GM12878 (cell line): Measurements from ENCODE around the gene XRCC6. TPM values are rescaled to one million over a fixed set of nuclear protein-coding genes. Genes with fewer than 3 reads are reported as not detected.

Experiments
- BACH1 ChIP-seq: fragments of 450-650 bp; IDR thresholded peaks from 2 replicates; pipeline ENCODE4 v1.6.1; 2017; ENCODE audit warnings: mild to moderate bottlenecking, borderline replicate concordance
- BHLHE40 ChIP-seq, 2 experiments: fragments of 450-650 bp in 1 of 2; IDR thresholded peaks; 2 replicates each; pipeline ENCODE4 v1.6.1; 2011 to 2017; ENCODE audit warnings: low read depth in 2 of 2, borderline replicate concordance in 1 of 2, improper control_type of control experiment in 1 of 2, low read length in 1 of 2, mild to moderate bottlenecking in 1 of 2
- BMI1 ChIP-seq: fragments of 450-650 bp; IDR thresholded peaks from 2 replicates; pipeline ENCODE4 v1.6.1; 2016; ENCODE audit warnings: mild to moderate bottlenecking, moderate library complexity, borderline replicate concordance
- CBFB ChIP-seq: IDR thresholded peaks from 2 replicates; pipeline ENCODE4 v1.6.1; 2016; ENCODE audit warnings: antibody characterized with exemption, low read depth
- CBX5 ChIP-seq: sonication (generic); IDR thresholded peaks from 2 replicates; pipeline ENCODE4 v1.6.1; 2016; ENCODE audit warnings: low read depth, moderate library complexity, mild to moderate bottlenecking, inconsistent platforms
- CHD2 ChIP-seq: IDR thresholded peaks from 2 replicates; pipeline ENCODE4 v1.6.1; 2011; ENCODE audit warnings: low read depth, low read length, improper control_type of control experiment, borderline replicate concordance
- CREM ChIP-seq: IDR thresholded peaks from 2 replicates; pipeline ENCODE4 v1.6.1; 2014; ENCODE audit warnings: antibody characterized with exemption, low read depth
- EGR1 ChIP-seq, 2 experiments: IDR thresholded peaks; 1 replicate in 1 of 2; 2 replicates in 1 of 2; pipeline ENCODE4 v1.6.1; 2011 to 2012; ENCODE audit warnings: low read depth in 2 of 2, low read length in 2 of 2, borderline replicate concordance in 1 of 2, mild to moderate bottlenecking in 1 of 2, moderate library complexity in 1 of 2
- ESRRA ChIP-seq: IDR thresholded peaks from 2 replicates; pipeline ENCODE4 v1.6.1; 2012; ENCODE audit warnings: mild to moderate bottlenecking, low read length, improper control_type of control experiment
- HSF1 ChIP-seq: fragments of 150-350 bp; IDR thresholded peaks from 2 replicates; pipeline ENCODE4 v1.6.1; 2014; ENCODE audit warnings: mild to moderate bottlenecking, low read depth, low read length
- IKZF2 ChIP-seq, 2 experiments: fragments of 450-650 bp; IDR thresholded peaks; 2 replicates each; pipeline ENCODE4 v1.6.1; 2017; ENCODE audit warnings: mild to moderate bottlenecking in 2 of 2, moderate library complexity in 2 of 2
- KAT2A ChIP-seq: conservative IDR thresholded peaks from 2 replicates; pipeline ENCODE4 v1.6.1; 2011; ENCODE audit warnings: low read depth, low read length; ENCODE audit not compliant: control insufficient read depth
- KDM1A ChIP-seq: fragments of 200-600 bp; sonication (generic); IDR thresholded peaks from 2 replicates; pipeline ENCODE4 v1.6.1; 2016; ENCODE audit warnings: borderline replicate concordance
- MYB ChIP-seq: fragments of 150-350 bp; IDR thresholded peaks from 2 replicates; pipeline ENCODE4 v1.6.1; 2014; ENCODE audit warnings: mild to moderate bottlenecking, low read depth, low read length, borderline replicate concordance
- NRF1 ChIP-seq: conservative IDR thresholded peaks from 2 replicates; pipeline ENCODE4 v1.6.1; 2011; ENCODE audit warnings: mild to moderate bottlenecking, low read depth, low read length, improper control_type of control experiment
- POLR2A ChIP-seq: IDR thresholded peaks from 2 replicates; pipeline ENCODE4 v1.6.1; 2011; ENCODE audit warnings: low read depth, mild to moderate bottlenecking, low read length
- RBBP5 ChIP-seq: fragments of 200-600 bp; sonication (generic); conservative IDR thresholded peaks from 2 replicates; pipeline ENCODE4 v1.6.1; 2016
- SMARCA5 ChIP-seq: fragments of 450-650 bp; IDR thresholded peaks from 2 replicates; pipeline ENCODE4 v1.6.1; 2017; ENCODE audit warnings: mild to moderate bottlenecking
- SUPT20H ChIP-seq: IDR thresholded peaks from 2 replicates; pipeline ENCODE4 v1.6.1; 2011; ENCODE audit warnings: low read depth, mild to moderate bottlenecking, low read length, moderate library complexity, borderline replicate concordance; ENCODE audit not compliant: control insufficient read depth
- TBL1XR1 ChIP-seq: IDR thresholded peaks from 2 replicates; pipeline ENCODE4 v1.6.1; 2012; ENCODE audit warnings: low read depth, low read length, improper control_type of control experiment
- ZNF592 ChIP-seq: fragments of 450-650 bp; IDR thresholded peaks from 2 replicates; pipeline ENCODE4 v1.6.1; 2017; ENCODE audit warnings: mild to moderate bottlenecking, moderate library complexity
- ZZZ3 ChIP-seq: IDR thresholded peaks from 2 replicates; pipeline ENCODE4 v1.6.1; 2011; ENCODE audit warnings: low read depth; ENCODE audit not compliant: control insufficient read depth, insufficient read length
- polyA plus RNA-seq, 11 experiments: library from polyadenylated mRNA; depleted of rRNA in 4 of 11; unstranded in 6 of 11; stranded (reverse) in 5 of 11; fragments of >200 nt; fragmentation: Nextera tagmentation in 4 of 11; fragmentation: Illumina TruSeq in 1 of 11; extraction: Ambion mirVana in 4 of 11; extraction: Trizol in 1 of 11; gene quantifications; 1 replicate in 1 of 11; 2 replicates in 10 of 11; pipeline versions ENCODE4 v1.2.1 to v1.2.3, GENCODE V29; 2011 to 2016; ENCODE audit warnings: inconsistent platforms in 2 of 11, missing spikeins in 2 of 11, low read depth in 1 of 11
- total RNA-seq, 4 experiments: library from RNA; depleted of rRNA in 3 of 4; stranded (reverse); fragments of >200 nt in 3 of 4; fragmentation: Illumina TruSeq in 1 of 4; extraction: Trizol in 1 of 4; gene quantifications; 2 replicates each; pipeline versions ENCODE4 v1.2.1 to v1.2.3, GENCODE V29; 2013 to 2021
- TF ChIP-seq, protein P1 (sequence below): fragments of 450-650 bp; IDR thresholded peaks from 2 replicates; pipeline ENCODE4 v1.6.1; 2017; ENCODE audit warnings: antibody characterized with exemption, mild to moderate bottlenecking, moderate library complexity
- TF ChIP-seq, protein P2 (sequence below): IDR thresholded peaks from 2 replicates; pipeline ENCODE4 v1.6.1; 2012; ENCODE audit warnings: low read depth, low read length, improper control_type of control experiment

Gene XRCC6
- total and polyA plus RNA-seq, 10 of the 15 experiments (the other 5 are each of a cell fraction or from before 2014, with no cell fraction given), result 186 to 718 (median 348) TPM

- TF ChIP-seq ZNF592 (no peak), MYB (no peak), IKZF2 (IDR thresholded peaks at IDR 0.05) (no peak), CHD2 (0 out of 2 replicates have a peak, but pooled peaks have one; percentile 52), BMI1 (no peak), CREM (no peak), HSF1 (no peak), ESRRA (no peak), NRF1 (no peak), SUPT20H (no peak), SMARCA5 (no peak), CBFB (0 out of 2 replicates have a peak, but pooled peaks have one; percentile 0), CBX5 (no peak), KDM1A (no peak), BACH1 (peak; percentile 73), POLR2A (peak; percentile 96), KAT2A (no peak), RBBP5 (no peak), BHLHE40 (IDR thresholded peaks at IDR 0.05; ENCODE audit: borderline replicate concordance in 1 of 2, low read depth in 2 of 2, low read length in 1 of 2) (no peak), ZZZ3 (no peak), TBL1XR1 (no peak), EGR1 (IDR thresholded peaks at IDR 0.05; ENCODE audit: borderline replicate concordance in 1 of 2, low read depth in 2 of 2, low read length in 2 of 2) (peak in 1 of 2 experiments; percentile 86; a peak in 2 of 3 replicates)
- TF ChIP-seq, protein P1, sequence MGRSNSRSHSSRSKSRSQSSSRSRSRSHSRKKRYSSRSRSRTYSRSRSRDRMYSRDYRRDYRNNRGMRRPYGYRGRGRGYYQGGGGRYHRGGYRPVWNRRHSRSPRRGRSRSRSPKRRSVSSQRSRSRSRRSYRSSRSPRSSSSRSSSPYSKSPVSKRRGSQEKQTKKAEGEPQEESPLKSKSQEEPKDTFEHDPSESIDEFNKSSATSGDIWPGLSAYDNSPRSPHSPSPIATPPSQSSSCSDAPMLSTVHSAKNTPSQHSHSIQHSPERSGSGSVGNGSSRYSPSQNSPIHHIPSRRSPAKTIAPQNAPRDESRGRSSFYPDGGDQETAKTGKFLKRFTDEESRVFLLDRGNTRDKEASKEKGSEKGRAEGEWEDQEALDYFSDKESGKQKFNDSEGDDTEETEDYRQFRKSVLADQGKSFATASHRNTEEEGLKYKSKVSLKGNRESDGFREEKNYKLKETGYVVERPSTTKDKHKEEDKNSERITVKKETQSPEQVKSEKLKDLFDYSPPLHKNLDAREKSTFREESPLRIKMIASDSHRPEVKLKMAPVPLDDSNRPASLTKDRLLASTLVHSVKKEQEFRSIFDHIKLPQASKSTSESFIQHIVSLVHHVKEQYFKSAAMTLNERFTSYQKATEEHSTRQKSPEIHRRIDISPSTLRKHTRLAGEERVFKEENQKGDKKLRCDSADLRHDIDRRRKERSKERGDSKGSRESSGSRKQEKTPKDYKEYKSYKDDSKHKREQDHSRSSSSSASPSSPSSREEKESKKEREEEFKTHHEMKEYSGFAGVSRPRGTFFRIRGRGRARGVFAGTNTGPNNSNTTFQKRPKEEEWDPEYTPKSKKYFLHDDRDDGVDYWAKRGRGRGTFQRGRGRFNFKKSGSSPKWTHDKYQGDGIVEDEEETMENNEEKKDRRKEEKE, result no peak
- TF ChIP-seq, protein P2, sequence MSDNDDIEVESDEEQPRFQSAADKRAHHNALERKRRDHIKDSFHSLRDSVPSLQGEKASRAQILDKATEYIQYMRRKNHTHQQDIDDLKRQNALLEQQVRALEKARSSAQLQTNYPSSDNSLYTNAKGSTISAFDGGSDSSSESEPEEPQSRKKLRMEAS, result no peak; the same call in 1 of the 2 replicates
Observed at GRCh38 chr22:41620589-41621098, 451 bp upstream of the XRCC6 start, which contains the start of gene DESI1 (continued).
